Osteoblast (primary cell): ENCODE measurements around the gene MCRIP1. TPM values are rescaled to one million over a fixed set of nuclear protein-coding genes. Genes with fewer than 3 reads are reported as not detected.

Experiments
- DNase-seq: peaks from one replicate; pipeline ENCODE4 v3.0.0; 2011; ENCODE audit warnings: low spot score, mixed read lengths; ENCODE audit not compliant: insufficient read length; ENCODE audit errors: missing footprints
- H2AFZ ChIP-seq: 2 replicates; pipeline ENCODE4 v1.6.0; 2011; ENCODE audit warnings: mild to moderate bottlenecking, low read length
- H3K27ac ChIP-seq: 2 replicates; pipeline ENCODE4 v1.5.1; 2011; ENCODE audit warnings: mild to moderate bottlenecking, low read depth, low read length, moderate library complexity
- H3K27me3 ChIP-seq: 2 replicates; pipeline ENCODE4 v1.6.0; 2012; ENCODE audit warnings: mild to moderate bottlenecking, control low read depth, inconsistent platforms, low read length, moderate library complexity; ENCODE audit not compliant: insufficient read depth
- H3K36me3 ChIP-seq: 2 replicates; pipeline ENCODE4 v1.5.1; 2011; ENCODE audit warnings: mild to moderate bottlenecking, low read length, control low read depth, moderate library complexity; ENCODE audit not compliant: insufficient read depth
- H3K4me1 ChIP-seq: 2 replicates; pipeline ENCODE4 v1.5.1; 2011; ENCODE audit warnings: mild to moderate bottlenecking, low read length, control low read depth, moderate library complexity; ENCODE audit not compliant: insufficient read depth
- H3K4me2 ChIP-seq: 2 replicates; pipeline ENCODE4 v1.6.0; 2011; ENCODE audit warnings: mild to moderate bottlenecking, low read length; ENCODE audit not compliant: insufficient read depth
- H3K4me3 ChIP-seq: fragments of 200-600 bp; sonication (generic); 3 replicates; pipeline ENCODE4 v1.5.1; 2012; ENCODE audit warnings: mild to moderate bottlenecking, low read length, inconsistent platforms; ENCODE audit not compliant: insufficient read depth
- H3K79me2 ChIP-seq: 2 replicates; pipeline ENCODE4 v1.6.0; 2012; ENCODE audit warnings: mild to moderate bottlenecking, low read length, control low read depth, inconsistent platforms; ENCODE audit not compliant: insufficient read depth
- H3K9me3 ChIP-seq: 2 replicates; pipeline ENCODE4 v1.5.1; 2011; ENCODE audit warnings: low read depth, low read length, control low read depth
- H4K20me1 ChIP-seq: 2 replicates; pipeline ENCODE4 v1.6.0; 2012; ENCODE audit warnings: mild to moderate bottlenecking, low read length, control low read depth; ENCODE audit not compliant: insufficient read depth
- total RNA-seq: library from RNA; depleted of rRNA; stranded (reverse); fragments of >200 nt; gene quantifications from 2 replicates; pipeline ENCODE4 v1.2.3, GENCODE V29; 2012
- TF ChIP-seq, protein P1 (sequence below): IDR thresholded peaks from 2 replicates; pipeline ENCODE4 v1.5.1; 2011; ENCODE audit warnings: mild to moderate bottlenecking, low read depth, low read length, moderate library complexity; ENCODE audit errors: extremely low read depth

MCRIP1 gene
- total RNA-seq, 1 donor, result 163 TPM

DNA sequence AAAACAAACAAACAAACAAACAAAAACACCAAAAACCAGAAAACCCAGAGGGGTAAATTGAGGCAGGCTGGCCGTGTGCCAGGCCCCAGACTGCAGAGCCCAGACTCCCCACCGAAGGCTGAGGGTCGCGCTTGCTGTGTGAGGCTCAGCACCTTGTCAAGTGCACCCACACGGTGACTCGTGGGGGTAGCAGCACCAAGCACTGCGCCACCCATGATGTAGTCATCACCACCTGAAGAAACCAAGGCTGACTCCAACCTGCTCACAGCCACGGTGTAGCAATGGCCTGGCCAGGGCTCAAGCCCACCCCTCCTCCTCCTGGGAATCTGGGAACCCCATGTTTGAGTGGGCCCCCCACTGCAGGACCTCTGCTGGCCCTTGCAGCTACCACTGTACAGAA is 11.9 kb downstream of the MCRIP1 start:
- TF ChIP-seq, protein P1, sequence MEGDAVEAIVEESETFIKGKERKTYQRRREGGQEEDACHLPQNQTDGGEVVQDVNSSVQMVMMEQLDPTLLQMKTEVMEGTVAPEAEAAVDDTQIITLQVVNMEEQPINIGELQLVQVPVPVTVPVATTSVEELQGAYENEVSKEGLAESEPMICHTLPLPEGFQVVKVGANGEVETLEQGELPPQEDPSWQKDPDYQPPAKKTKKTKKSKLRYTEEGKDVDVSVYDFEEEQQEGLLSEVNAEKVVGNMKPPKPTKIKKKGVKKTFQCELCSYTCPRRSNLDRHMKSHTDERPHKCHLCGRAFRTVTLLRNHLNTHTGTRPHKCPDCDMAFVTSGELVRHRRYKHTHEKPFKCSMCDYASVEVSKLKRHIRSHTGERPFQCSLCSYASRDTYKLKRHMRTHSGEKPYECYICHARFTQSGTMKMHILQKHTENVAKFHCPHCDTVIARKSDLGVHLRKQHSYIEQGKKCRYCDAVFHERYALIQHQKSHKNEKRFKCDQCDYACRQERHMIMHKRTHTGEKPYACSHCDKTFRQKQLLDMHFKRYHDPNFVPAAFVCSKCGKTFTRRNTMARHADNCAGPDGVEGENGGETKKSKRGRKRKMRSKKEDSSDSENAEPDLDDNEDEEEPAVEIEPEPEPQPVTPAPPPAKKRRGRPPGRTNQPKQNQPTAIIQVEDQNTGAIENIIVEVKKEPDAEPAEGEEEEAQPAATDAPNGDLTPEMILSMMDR, result no peak
- Histone ChIP-seq H3K4me1 (no peaks in the 10 kb centered on the region), H3K36me3 (peaks cover 5% of the 10 kb centered on the region), H4K20me1 (peaks cover 28% of the 10 kb centered on the region), H3K27me3 (no peaks in the 10 kb centered on the region), H3K9me3 (no peaks in the 10 kb centered on the region), H3K4me2 (no peak overlapping the region), H3K79me2 (peaks cover 17% of the 10 kb centered on the region), H3K4me3 (no peak overlapping the region), H2AFZ (no peak overlapping the region), H3K27ac (no peak overlapping the region)
- no peak for DNase-seq

DNA sequence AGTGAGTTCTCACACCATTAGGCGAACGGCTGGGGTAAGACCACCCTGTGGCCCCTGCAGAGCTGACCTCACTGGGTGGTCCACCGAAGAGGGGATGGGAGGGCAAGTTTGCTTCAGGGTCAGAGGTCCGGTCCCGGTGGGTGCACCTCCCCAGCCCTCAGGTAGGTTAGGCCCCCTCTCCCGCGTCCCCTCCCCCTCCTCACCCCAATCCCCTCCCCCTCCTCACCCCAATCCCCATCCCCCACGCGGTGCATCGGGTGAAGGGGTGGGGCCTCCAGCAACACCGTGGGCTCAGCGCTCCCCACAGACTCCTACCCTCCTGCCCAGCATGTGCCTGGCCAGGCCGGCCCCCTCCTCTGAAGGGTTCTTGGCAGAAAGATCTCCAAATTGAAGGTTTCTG is 13.4 kb downstream of the MCRIP1 start:
- Histone ChIP-seq H3K4me1 (no peaks in the 10 kb centered on the region), H3K4me3 (no peak overlapping the region), H3K36me3 (peaks cover 5% of the 10 kb centered on the region)

DNA sequence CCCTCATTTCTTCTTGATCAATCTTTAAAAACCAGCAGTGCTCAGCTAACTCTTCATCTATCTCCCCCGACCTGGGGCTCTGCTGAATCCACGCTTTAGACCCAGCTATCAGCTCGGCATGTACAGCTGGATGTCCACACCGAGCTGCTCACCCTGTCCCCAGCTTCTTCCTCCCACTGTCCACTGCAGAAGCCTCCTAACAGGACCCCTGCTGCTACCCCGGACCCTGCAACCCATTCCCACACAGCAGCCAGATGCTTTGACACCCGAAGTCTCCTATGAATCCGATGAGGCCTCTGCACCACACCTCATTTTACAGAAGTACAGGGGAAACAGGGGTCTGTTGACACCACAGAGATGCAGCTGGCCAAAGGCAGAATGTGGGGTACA is 15.3 kb downstream of the MCRIP1 start:
- DNase-seq, result peak; percentile 88
- Histone ChIP-seq H2AFZ (no peak overlapping the region), H3K36me3 (peaks cover 5% of the 10 kb centered on the region), H3K4me2 (no peak overlapping the region), H3K27ac (no peak overlapping the region), H3K27me3 (no peaks in the 10 kb centered on the region), H3K4me3 (no peak overlapping the region), H3K9me3 (no peaks in the 10 kb centered on the region), H3K4me1 (no peaks in the 10 kb centered on the region), H4K20me1 (peaks cover 11% of the 10 kb centered on the region), H3K79me2 (no peaks in the 10 kb centered on the region)
- TF ChIP-seq, protein P1, result no peak

More for the DNA sequence above, 13.4 kb downstream of the MCRIP1 start:
- H3K9me3 ChIP-seq, result no peaks in the 10 kb centered on the region
- DNase-seq, result no peak
- no peak overlapping the region for H2AFZ ChIP-seq
- H3K27me3 ChIP-seq, result no peaks in the 10 kb centered on the region
- TF ChIP-seq, protein P1, result no peak
- peaks cover 3% of the 10 kb centered on the region for H3K79me2 ChIP-seq
- peaks cover 14% of the 10 kb centered on the region for H4K20me1 ChIP-seq
- no peak overlapping the region for H3K27ac ChIP-seq
- no peak overlapping the region for H3K4me2 ChIP-seq

DNA sequence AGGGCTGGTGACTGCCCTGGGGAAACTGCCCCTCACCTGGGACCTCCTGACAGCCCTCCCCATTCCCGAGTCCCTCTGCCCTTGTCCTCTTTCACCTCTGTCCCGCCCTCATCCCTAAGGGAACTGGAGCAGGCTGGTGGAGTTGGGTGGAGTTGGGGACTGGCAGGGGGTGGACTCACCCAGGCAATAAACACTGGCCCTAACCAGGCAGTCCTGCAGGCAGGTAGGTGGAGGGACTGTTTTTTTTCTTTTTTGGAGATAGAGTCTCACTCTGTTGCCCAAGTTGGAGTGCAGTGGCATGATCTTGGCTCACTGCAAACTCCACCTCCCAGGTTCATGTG is 17.5 kb downstream of the MCRIP1 start:
- no peaks in the 10 kb centered on the region for H4K20me1 ChIP-seq
- no peaks in the 10 kb centered on the region for H3K79me2 ChIP-seq
- H2AFZ ChIP-seq, result no peak overlapping the region
- TF ChIP-seq, protein P1, result no peak
- H3K27me3 ChIP-seq, result no peaks in the 10 kb centered on the region
- H3K4me3 ChIP-seq, result no peak overlapping the region
- no peak for DNase-seq
- H3K4me2 ChIP-seq, result no peak overlapping the region
- no peaks in the 10 kb centered on the region for H3K9me3 ChIP-seq
- H3K27ac ChIP-seq, result no peak overlapping the region
- no peaks in the 10 kb centered on the region for H3K4me1 ChIP-seq
- no peaks in the 10 kb centered on the region for H3K36me3 ChIP-seq
